Ureter (tissue), 1 donor: ENCODE measurements around the gene SFMBT1. TPM values are rescaled to one million over a fixed set of nuclear protein-coding genes. Genes with fewer than 3 reads are reported as not detected.
A peak's percentile ranks its signal among the peaks of the same experiment; 100 is the strongest.
"Not testable (repeated sequence)": the region's sequence is repeated elsewhere in the genome, so short reads cannot be mapped to it uniquely, and the experiment has no call there.

Experiments
- DNase-seq: peaks from one replicate; pipeline ENCODE4 v3.0.0-alpha.2; 2020; ENCODE audit warnings: low spot score
- total RNA-seq: library from RNA; stranded (reverse); gene quantifications from one replicate; pipeline ENCODE4 v1.2.4, GENCODE V29; 2023
- donor health status: DM: yes; HTN: yes; CAD: no.

Gene SFMBT1
- total RNA-seq, 1 donor from 2014 or later: 15.1 TPM

- DNase-seq: peak; percentile 81
These were observed 27.0 kb upstream of the SFMBT1 start for GRCh38 chr3:53072653-53073552.

GRCh38 chr3:53071882-53072431 is 26.1 kb upstream of the SFMBT1 start:
- DNase-seq: no peak

GRCh38 chr3:53069422-53070068 is 23.7 kb upstream of the SFMBT1 start:
- no peak for DNase-seq

- peak; percentile 19 for DNase-seq
These were observed 22.3 kb upstream of the SFMBT1 start for GRCh38 chr3:53068176-53068575.

- DNase-seq: peak; percentile 5
These were observed 21.7 kb upstream of the SFMBT1 start for GRCh38 chr3:53067567-53067966.

- peak; percentile 23 for DNase-seq
These were observed 20.1 kb upstream of the SFMBT1 start for GRCh38 chr3:53065841-53066480.

GRCh38 chr3:53062905-53063304 is 17.0 kb upstream of the SFMBT1 start:
- no peak for DNase-seq

- DNase-seq: no peak
These were observed 10.6 kb upstream of the SFMBT1 start for GRCh38 chr3:53056442-53056841.

GRCh38 chr3:53054233-53054632 is 8.4 kb upstream of the SFMBT1 start:
- DNase-seq: not testable (repeated sequence)

- DNase-seq: no peak
These were observed 6.1 kb upstream of the SFMBT1 start for GRCh38 chr3:53051929-53052328.

- no peak for DNase-seq
These were observed 4.1 kb upstream of the SFMBT1 start for GRCh38 chr3:53049987-53050386.

GRCh38 chr3:53046171-53047170 is 598 bp upstream of the SFMBT1 start:
- peak; percentile 60 for DNase-seq

GRCh38 chr3:53044711-53045517 is 959 bp downstream of the SFMBT1 start:
- DNase-seq: peak; percentile 50

- DNase-seq: no peak
These were observed 1.5 kb downstream of the SFMBT1 start for GRCh38 chr3:53044371-53044710.

GRCh38 chr3:53043738-53044137 is 2.1 kb downstream of the SFMBT1 start:
- no peak for DNase-seq

- DNase-seq: no peak
These were observed 3.2 kb downstream of the SFMBT1 start for GRCh38 chr3:53042651-53043050.

- DNase-seq: no peak
These were observed 5.5 kb downstream of the SFMBT1 start for GRCh38 chr3:53040351-53040820.

- no peak for DNase-seq
These were observed 6.5 kb downstream of the SFMBT1 start for GRCh38 chr3:53039376-53039752.

- DNase-seq: no peak
These were observed 7.0 kb downstream of the SFMBT1 start for GRCh38 chr3:53038679-53039375.
